H1 (cell line): ENCODE results near the gene NDUFB6. TPM values are rescaled to one million over a fixed set of nuclear protein-coding genes. Genes with fewer than 3 reads are reported as not detected.

ENCODE experiments used
- CHD2 ChIP-seq: IDR thresholded peaks from 2 replicates; pipeline ENCODE4 v1.6.1; 2012; ENCODE audit warnings: low read length, improper control_type of control experiment
- TBP ChIP-seq: IDR thresholded peaks from 2 replicates; pipeline ENCODE4 v1.6.1; 2011; ENCODE audit warnings: low read depth, low read length, improper control_type of control experiment
- polyA plus RNA-seq, 7 experiments: library from polyadenylated mRNA; depleted of rRNA in 3 of 7; stranded (reverse) in 5 of 7; unstranded in 2 of 7; fragments of >200 nt in 5 of 7; fragments of 200-250 nt in 2 of 7; gene quantifications; 1 replicate in 5 of 7; 2 replicates in 1 of 7; 4 replicates in 1 of 7; pipeline versions ENCODE4 v1.2.1 to v1.2.3, GENCODE V29; 2011 to 2013; ENCODE audit warnings: missing spikeins in 2 of 7, mixed read lengths in 2 of 7
- total RNA-seq: library from RNA; stranded (reverse); fragmentation: NEBNext Ultra II Directional; extraction: Animal tissue kit (Norgen Biotek cat#: 25700); gene quantifications from 2 replicates; pipeline ENCODE4 v1.2.1, GENCODE V29; 2021

Gene NDUFB6
- total and polyA plus RNA-seq, 2 of the 8 experiments (the other 6 are each of a cell fraction or from before 2014, with no cell fraction given): 55.8 to 61.4 TPM

- TF ChIP-seq CHD2 (no peak), TBP (no peak)
Observed at GRCh38 chr9:32596936-32597335, 24.0 kb upstream of the NDUFB6 start (continued).
